ENCODE results near the gene PTPN14.
"Not testable (repeated sequence)": the region's sequence is repeated elsewhere in the genome, so short reads cannot be mapped to it uniquely, and the experiment has no call there.

PTPN14 gene

DNA sequence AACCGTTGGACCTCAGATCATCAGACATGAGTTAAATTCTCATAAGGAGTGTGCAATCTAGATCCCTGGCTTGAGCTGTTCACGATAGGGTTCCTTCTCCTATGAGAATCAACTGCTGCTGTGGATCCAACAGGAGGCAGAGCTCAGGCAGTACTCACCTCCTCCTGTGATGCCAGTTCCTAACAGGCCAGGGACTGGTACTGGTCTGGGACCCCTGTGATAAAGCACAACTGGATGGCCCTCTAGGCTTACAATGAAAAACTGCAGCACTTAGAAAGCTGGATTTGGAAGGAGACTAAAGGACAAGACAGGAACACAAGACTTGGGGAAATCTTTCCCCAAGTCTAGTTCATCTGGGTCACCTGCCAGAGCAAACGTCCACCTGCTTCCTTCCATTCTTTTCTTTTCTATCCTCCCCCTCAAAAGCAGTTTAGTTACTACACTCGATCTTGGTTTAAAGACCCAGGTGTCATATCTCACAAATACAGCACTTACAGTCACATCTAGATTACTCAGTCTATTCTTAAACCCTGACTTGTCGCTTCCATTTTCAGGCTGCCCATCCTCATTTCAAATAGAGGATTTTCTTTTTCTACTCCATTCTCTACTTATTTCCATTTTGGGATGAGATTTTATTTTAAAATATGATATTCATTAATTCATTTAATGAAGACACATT, 59.8 kb downstream of the PTPN14 start:
- TF ChIP-seq JUND (IDR thresholded peaks at IDR 0.05; ENCODE audit: low read depth): no peak
- no peak for DNase-seq (ENCODE audit: low read depth in 1 of 2, low spot score in 1 of 2)
- in situ Hi-C loops (cut with HindIII; ENCODE audit: low pct_unique_long_range_greater_than_20kb, low sequenced_read_pairs): no loop called here

GRCh38 chr1:214485151-214485550, 66.3 kb downstream of the PTPN14 start:
- no peak for TF ChIP-seq JUND (IDR thresholded peaks at IDR 0.05; ENCODE audit: low read depth)
- in situ Hi-C loops (cut with HindIII; ENCODE audit: low pct_unique_long_range_greater_than_20kb, low sequenced_read_pairs): no loop called here

GRCh38 chr1:214483180-214483579, 68.2 kb downstream of the PTPN14 start:
- in situ Hi-C loops (cut with HindIII; ENCODE audit: low pct_unique_long_range_greater_than_20kb, low sequenced_read_pairs); DNase-seq (ENCODE audit: low read depth in 1 of 2, low spot score in 1 of 2): not testable (repeated sequence)

More at GRCh38 chr1:214485151-214485550, 66.3 kb downstream of the PTPN14 start:
- no peak for DNase-seq (ENCODE audit: low read depth in 1 of 2, low spot score in 1 of 2)

DNA sequence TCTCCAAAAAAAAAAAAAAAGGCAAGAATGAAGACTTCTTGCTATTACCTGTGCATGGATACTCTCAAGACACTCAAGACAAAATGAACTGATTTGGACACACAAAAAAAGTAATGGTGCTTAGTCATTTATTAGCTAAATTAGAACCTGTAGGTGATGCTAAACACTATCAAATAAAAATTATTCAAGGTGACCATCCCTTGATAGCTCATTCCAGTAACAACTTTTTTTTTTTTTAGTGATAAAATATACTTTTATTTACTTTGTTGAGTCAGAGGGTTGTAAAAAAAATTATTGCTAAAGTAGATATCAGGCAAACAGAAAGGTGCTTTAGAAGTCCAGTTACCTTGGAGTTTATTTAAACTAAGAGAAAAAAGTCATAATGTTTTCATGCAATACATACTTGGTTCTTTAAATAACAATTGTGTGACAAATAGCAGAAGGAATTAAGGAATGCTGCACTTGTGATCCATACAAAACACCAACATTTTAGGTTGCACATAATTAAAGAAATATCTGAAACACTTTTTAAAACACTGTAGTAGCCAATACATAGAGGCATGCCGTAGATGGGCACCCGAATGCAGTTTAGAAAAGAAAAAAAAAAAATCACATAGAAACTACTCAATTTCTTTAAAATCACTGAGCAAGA, 69.3 kb downstream of the PTPN14 start:
- DNase-seq (ENCODE audit: low read depth in 1 of 2, low spot score in 1 of 2); in situ Hi-C loops (cut with HindIII; ENCODE audit: low pct_unique_long_range_greater_than_20kb, low sequenced_read_pairs): not testable (repeated sequence)

- no peak for TF ChIP-seq JUND (IDR thresholded peaks at IDR 0.05; ENCODE audit: low read depth)
- in situ Hi-C loops (cut with HindIII; ENCODE audit: low pct_unique_long_range_greater_than_20kb, low sequenced_read_pairs): no loop called here
- DNase-seq (ENCODE audit: low read depth in 1 of 2, low spot score in 1 of 2): no peak
Measured at GRCh38 chr1:214476986-214477870, 74.2 kb downstream of the PTPN14 start.

- no peak for TF ChIP-seq JUND (IDR thresholded peaks at IDR 0.05; ENCODE audit: low read depth)
- in situ Hi-C loops (cut with HindIII; ENCODE audit: low pct_unique_long_range_greater_than_20kb, low sequenced_read_pairs): no loop called here
- DNase-seq (ENCODE audit: low read depth in 1 of 2, low spot score in 1 of 2): no peak
Measured at GRCh38 chr1:214476229-214476985, 75.0 kb downstream of the PTPN14 start.

GRCh38 chr1:214475746-214476145, 75.7 kb downstream of the PTPN14 start:
- in situ Hi-C loops (cut with HindIII; ENCODE audit: low pct_unique_long_range_greater_than_20kb, low sequenced_read_pairs): no loop called here
- DNase-seq (ENCODE audit: low read depth in 1 of 2, low spot score in 1 of 2): no peak
- no peak for TF ChIP-seq JUND (IDR thresholded peaks at IDR 0.05; ENCODE audit: low read depth)

GRCh38 chr1:214475331-214475730, 76.1 kb downstream of the PTPN14 start:
- TF ChIP-seq JUND (IDR thresholded peaks at IDR 0.05; ENCODE audit: low read depth): no peak
- in situ Hi-C loops (cut with HindIII; ENCODE audit: low pct_unique_long_range_greater_than_20kb, low sequenced_read_pairs): no loop called here
- no peak for DNase-seq (ENCODE audit: low read depth in 1 of 2, low spot score in 1 of 2)

GRCh38 chr1:214474467-214474866, 76.9 kb downstream of the PTPN14 start:
- in situ Hi-C loops (cut with HindIII; ENCODE audit: low pct_unique_long_range_greater_than_20kb, low sequenced_read_pairs): no loop called here
- TF ChIP-seq JUND (IDR thresholded peaks at IDR 0.05; ENCODE audit: low read depth): no peak
- no peak for DNase-seq (ENCODE audit: low read depth in 1 of 2, low spot score in 1 of 2)

DNA sequence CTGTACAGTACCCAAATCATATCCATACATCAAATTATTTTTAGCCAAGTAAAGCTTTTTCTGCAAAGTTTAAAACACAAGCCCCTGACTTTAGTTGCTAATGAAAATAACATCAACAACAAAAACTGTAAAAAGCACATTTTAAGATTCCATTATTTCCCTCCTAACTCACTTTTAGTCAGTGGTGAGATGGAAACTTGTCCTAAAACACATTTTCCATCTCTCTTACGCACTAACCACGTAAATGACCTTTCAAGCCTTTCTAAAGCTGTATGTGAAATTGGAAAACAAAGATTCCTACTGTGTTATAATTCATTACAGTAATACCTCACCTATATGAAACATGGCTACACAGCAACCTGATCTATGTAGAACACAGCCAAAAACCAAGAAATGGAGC, 77.5 kb downstream of the PTPN14 start:
- TF ChIP-seq JUND (IDR thresholded peaks at IDR 0.05; ENCODE audit: low read depth): no peak
- in situ Hi-C loops (cut with HindIII; ENCODE audit: low pct_unique_long_range_greater_than_20kb, low sequenced_read_pairs): no loop called here
- DNase-seq (ENCODE audit: low read depth in 1 of 2, low spot score in 1 of 2): no peak

- in situ Hi-C loops (cut with HindIII; ENCODE audit: low pct_unique_long_range_greater_than_20kb, low sequenced_read_pairs): no loop called here
- DNase-seq (ENCODE audit: low read depth in 1 of 2, low spot score in 1 of 2): peak in 1 of 2 experiments; percentile 40
- TF ChIP-seq JUND (IDR thresholded peaks at IDR 0.05; ENCODE audit: low read depth): no peak
Measured at GRCh38 chr1:214473387-214473786, 78.0 kb downstream of the PTPN14 start.

DNA sequence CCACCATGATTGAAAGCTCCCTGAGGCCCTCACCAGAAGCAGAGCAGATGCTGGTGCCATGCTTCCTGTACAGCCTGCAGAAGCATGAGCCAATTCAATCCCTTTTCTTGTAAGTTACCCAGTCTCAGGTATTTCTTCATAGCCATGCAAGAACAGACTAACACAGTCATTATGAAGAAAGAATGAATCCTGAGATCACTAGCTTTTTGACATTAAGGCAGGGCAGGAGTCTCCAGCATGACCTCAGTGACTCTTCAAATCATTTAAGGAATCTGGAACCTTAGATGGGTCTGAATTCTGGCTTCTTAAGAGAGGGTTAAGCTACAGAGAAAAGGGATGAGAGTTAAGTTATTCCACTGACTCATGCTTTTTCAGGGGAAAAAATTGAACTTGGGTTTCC, 79.0 kb downstream of the PTPN14 start:
- DNase-seq (ENCODE audit: low read depth in 1 of 2, low spot score in 1 of 2): no peak
- TF ChIP-seq JUND (IDR thresholded peaks at IDR 0.05; ENCODE audit: low read depth): no peak
- in situ Hi-C loops (cut with HindIII; ENCODE audit: low pct_unique_long_range_greater_than_20kb, low sequenced_read_pairs): no loop called here

Data from T47D (cell line).